CD8-positive, alpha-beta memory T cell (primary cell): ENCODE results near the gene WDR37. TPM values are rescaled to one million over a fixed set of nuclear protein-coding genes. Genes with fewer than 3 reads are reported as not detected.

ENCODE experiments used
- CTCF ChIA-PET: fragments of 350-600 bp; sonication (Branson Sonifier 250); formaldehyde crosslinking; loops from one replicate; lab custom pipeline; 2021; ENCODE audit warnings: antibody characterized with exemption; lab: Charles Lee
- POLR2A ChIA-PET: fragments of 350-600 bp; sonication (Branson Sonifier 250); formaldehyde crosslinking; loops from one replicate; lab custom pipeline; 2021; ENCODE audit warnings: antibody characterized with exemption; lab: Charles Lee
- DNase-seq, 5 donors: peaks; one replicate each; pipeline versions ENCODE4 v3.0.0 to v3.0.0-alpha.2; 2020 to 2022; ENCODE audit warnings: mixed read lengths in 1 of 5
- H3K27ac ChIP-seq: one replicate; pipeline ENCODE4 v1.7.0; 2013; ENCODE audit warnings: low read depth, mild to moderate bottlenecking, low read length, moderate library complexity
- H3K27me3 ChIP-seq: 2 replicates; pipeline ENCODE4 v1.7.0; 2013; ENCODE audit warnings: low read length, mild to moderate bottlenecking; ENCODE audit not compliant: insufficient read depth, poor library complexity, severe bottlenecking
- H3K36me3 ChIP-seq: 2 replicates; pipeline ENCODE4 v1.7.0; 2013; ENCODE audit warnings: mild to moderate bottlenecking, low read length, moderate library complexity; ENCODE audit not compliant: insufficient read depth
- H3K4me1 ChIP-seq: 2 replicates; pipeline ENCODE4 v1.7.0; 2013; ENCODE audit warnings: mild to moderate bottlenecking, low read length, moderate library complexity; ENCODE audit not compliant: insufficient read depth
- H3K4me3 ChIP-seq: 2 replicates; pipeline ENCODE4 v1.7.0; 2013; ENCODE audit warnings: mild to moderate bottlenecking, low read length
- H3K9me3 ChIP-seq: 2 replicates; pipeline ENCODE4 v1.7.0; 2013; ENCODE audit warnings: mild to moderate bottlenecking, low read length
- H3K27ac Mint-ChIP-seq, 8 donors: one replicate each; pipeline ENCODE4 v1.8.0; 2020 to 2021; ENCODE audit warnings: mixed read lengths in 8 of 8, mild to moderate bottlenecking in 6 of 8, inconsistent platforms in 3 of 8, moderate library complexity in 3 of 8
- H3K27me3 Mint-ChIP-seq, 2 donors: one replicate each; pipeline ENCODE4 v1.8.0; 2020 to 2021; ENCODE audit warnings: mixed read lengths in 2 of 2, mild to moderate bottlenecking in 1 of 2, moderate library complexity in 1 of 2
- H3K36me3 Mint-ChIP-seq, 3 donors: one replicate each; pipeline ENCODE4 v1.8.0; 2020 to 2021; ENCODE audit warnings: mixed read lengths in 3 of 3, inconsistent platforms in 1 of 3, mild to moderate bottlenecking in 1 of 3
- H3K4me1 Mint-ChIP-seq, 3 donors: one replicate each; pipeline ENCODE4 v1.8.0; 2020 to 2021; ENCODE audit warnings: mixed read lengths in 3 of 3, inconsistent platforms in 1 of 3, mild to moderate bottlenecking in 1 of 3
- H3K4me3 Mint-ChIP-seq, 7 donors: one replicate each; pipeline ENCODE4 v1.8.0; 2020 to 2021; ENCODE audit warnings: mixed read lengths in 7 of 7, mild to moderate bottlenecking in 6 of 7, moderate library complexity in 4 of 7, inconsistent platforms in 2 of 7
- H3K9me3 Mint-ChIP-seq, 5 donors: one replicate each; pipeline ENCODE4 v1.8.0; 2020 to 2022; ENCODE audit warnings: mixed read lengths in 5 of 5, mild to moderate bottlenecking in 3 of 5, moderate library complexity in 2 of 5, inconsistent platforms in 1 of 5
- polyA plus RNA-seq: library from polyadenylated mRNA; unstranded; fragments of 300-500 nt; fragmentation: Illumina TruSeq; gene quantifications from one replicate; pipeline ENCODE4 v1.2.3, GENCODE V29; 2021
- total RNA-seq, 2 experiments: library from RNA; stranded (reverse); gene quantifications; one replicate each; pipeline ENCODE4 v1.2.3, GENCODE V29; 2021

WDR37 gene
- total and polyA plus RNA-seq, 3 experiments from 2014 or later: 14.5 to 21.7 (median 15.8) TPM

GRCh38 chr10:1019362-1019761, 36.8 kb upstream of the WDR37 start:
- no peaks in the 10 kb centered on the region for H3K27me3 ChIP-seq
- Mint-ChIP-seq H3K27ac (peak overlapping the region in 3 of 8 donors; percentile 19 to 54 (median 50)), H3K9me3 (no peaks in the 10 kb centered on the region), H3K36me3 (peaks cover 0 to 49% (median 9%) of the 10 kb centered on the region in 3 donors), H3K4me3 (no peak overlapping the region), H3K27me3 (no peaks in the 10 kb centered on the region), H3K4me1 (no peaks in the 10 kb centered on the region)
- no peak overlapping the region for H3K4me3 ChIP-seq
- H3K36me3 ChIP-seq: peaks cover 26% of the 10 kb centered on the region
- ChIA-PET POLR2A (no interaction called here), CTCF (interaction anchor here (0.6 kb wide), 1 partner anchor 63 kb away, joined by 3 read pairs; no protein-coding TSS in a partner anchor)
- H3K27ac ChIP-seq: no peak overlapping the region
- no peak for DNase-seq
- H3K9me3 ChIP-seq: no peaks in the 10 kb centered on the region
- H3K4me1 ChIP-seq: no peaks in the 10 kb centered on the region

DNA sequence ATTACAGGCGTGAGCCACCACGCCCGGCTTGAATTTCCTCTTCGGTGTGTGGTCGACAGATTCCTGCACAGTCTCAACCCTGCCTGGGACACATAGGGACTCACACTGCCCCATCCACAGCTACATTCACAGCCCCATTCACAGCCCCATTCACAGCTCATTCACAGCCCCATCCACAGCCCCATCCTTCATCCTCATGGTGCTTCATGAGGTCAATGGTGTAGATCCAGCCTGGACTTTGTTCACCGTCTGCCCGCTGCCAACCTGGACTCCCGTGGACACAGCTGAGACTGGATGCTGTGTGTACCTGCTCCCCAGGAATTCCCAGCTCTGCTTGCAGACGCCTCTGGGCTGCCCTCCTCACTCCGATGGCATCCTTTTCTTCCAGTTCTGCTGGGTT, 35.7 kb upstream of the WDR37 start:
- Mint-ChIP-seq H3K36me3 (peaks cover 0 to 43% (median 7%) of the 10 kb centered on the region in 3 donors), H3K9me3 (no peaks in the 10 kb centered on the region), H3K4me3 (no peak overlapping the region), H3K27ac (peak overlapping the region in 1 of 8 donors; percentile 65), H3K27me3 (no peaks in the 10 kb centered on the region), H3K4me1 (no peaks in the 10 kb centered on the region)
- DNase-seq: no peak
- H3K9me3 ChIP-seq: no peaks in the 10 kb centered on the region
- ChIA-PET POLR2A (no interaction called here), CTCF (no interaction called here)
- H3K27me3 ChIP-seq: no peaks in the 10 kb centered on the region
- H3K36me3 ChIP-seq: peaks cover 19% of the 10 kb centered on the region
- H3K4me1 ChIP-seq: no peaks in the 10 kb centered on the region
- H3K27ac ChIP-seq: no peak overlapping the region
- H3K4me3 ChIP-seq: no peak overlapping the region

DNA sequence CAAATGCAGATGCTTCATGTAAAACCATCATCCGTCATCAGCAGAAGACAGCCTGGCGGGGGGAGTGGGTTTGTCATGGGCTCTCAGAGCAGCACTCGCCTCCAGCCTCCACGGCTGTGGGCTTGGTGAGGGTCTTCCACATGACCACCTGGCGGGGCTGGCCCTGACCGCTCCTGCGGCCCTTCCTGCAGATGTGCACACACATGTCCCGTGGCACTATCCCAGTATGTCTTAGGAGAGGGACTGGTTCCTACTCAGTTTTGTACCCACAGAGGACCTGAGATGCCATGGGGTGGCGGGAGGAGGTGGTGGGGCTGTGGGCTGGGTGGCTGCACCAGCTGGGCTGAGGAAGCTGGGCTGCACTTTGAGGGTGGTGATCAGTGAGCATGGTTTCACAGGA, 35.2 kb upstream of the WDR37 start:
- no peak overlapping the region for H3K27ac Mint-ChIP-seq
- Histone ChIP-seq H3K4me1 (no peaks in the 10 kb centered on the region), H3K4me3 (no peak overlapping the region), H3K36me3 (peaks cover 16% of the 10 kb centered on the region), H3K9me3 (no peaks in the 10 kb centered on the region), H3K27ac (no peak overlapping the region), H3K27me3 (no peaks in the 10 kb centered on the region)
- H3K36me3 Mint-ChIP-seq: peaks cover 0 to 39% (median 7%) of the 10 kb centered on the region in 3 donors
- H3K4me1 Mint-ChIP-seq: no peaks in the 10 kb centered on the region
- no peaks in the 10 kb centered on the region for H3K9me3 Mint-ChIP-seq
- CTCF ChIA-PET: no interaction called here
- no peak for DNase-seq
- POLR2A ChIA-PET: no interaction called here
- H3K27me3 Mint-ChIP-seq: no peaks in the 10 kb centered on the region
- no peak overlapping the region for H3K4me3 Mint-ChIP-seq

GRCh38 chr10:1022413-1022812, 33.8 kb upstream of the WDR37 start:
- Histone ChIP-seq H3K9me3 (no peaks in the 10 kb centered on the region), H3K27ac (no peak overlapping the region), H3K4me1 (no peaks in the 10 kb centered on the region), H3K4me3 (no peak overlapping the region), H3K36me3 (peaks cover 1% of the 10 kb centered on the region), H3K27me3 (no peaks in the 10 kb centered on the region)
- Mint-ChIP-seq H3K27me3 (no peaks in the 10 kb centered on the region), H3K4me1 (no peaks in the 10 kb centered on the region), H3K4me3 (no peak overlapping the region), H3K36me3 (peaks cover 0 to 25% (median 4%) of the 10 kb centered on the region in 3 donors), H3K27ac (no peak overlapping the region), H3K9me3 (no peaks in the 10 kb centered on the region)
- no peak for DNase-seq
- ChIA-PET POLR2A (no interaction called here), CTCF (no interaction called here)

- ChIA-PET POLR2A (no interaction called here), CTCF (no interaction called here)
- peaks cover 0 to 14% (median 1%) of the 10 kb centered on the region in 3 donors for H3K36me3 Mint-ChIP-seq
- DNase-seq: no peak
- H3K9me3 Mint-ChIP-seq: no peaks in the 10 kb centered on the region
- no peaks in the 10 kb centered on the region for H3K36me3 ChIP-seq
- H3K4me1 Mint-ChIP-seq: no peaks in the 10 kb centered on the region
- no peaks in the 10 kb centered on the region for H3K9me3 ChIP-seq
- H3K27me3 ChIP-seq: no peaks in the 10 kb centered on the region
- H3K27ac ChIP-seq: no peak overlapping the region
- no peak overlapping the region for H3K4me3 Mint-ChIP-seq
- H3K4me1 ChIP-seq: no peaks in the 10 kb centered on the region
- H3K27ac Mint-ChIP-seq: no peak overlapping the region
- H3K4me3 ChIP-seq: no peak overlapping the region
- H3K27me3 Mint-ChIP-seq: no peaks in the 10 kb centered on the region
These were observed 32.1 kb upstream of the WDR37 start for GRCh38 chr10:1024103-1024502.

DNA sequence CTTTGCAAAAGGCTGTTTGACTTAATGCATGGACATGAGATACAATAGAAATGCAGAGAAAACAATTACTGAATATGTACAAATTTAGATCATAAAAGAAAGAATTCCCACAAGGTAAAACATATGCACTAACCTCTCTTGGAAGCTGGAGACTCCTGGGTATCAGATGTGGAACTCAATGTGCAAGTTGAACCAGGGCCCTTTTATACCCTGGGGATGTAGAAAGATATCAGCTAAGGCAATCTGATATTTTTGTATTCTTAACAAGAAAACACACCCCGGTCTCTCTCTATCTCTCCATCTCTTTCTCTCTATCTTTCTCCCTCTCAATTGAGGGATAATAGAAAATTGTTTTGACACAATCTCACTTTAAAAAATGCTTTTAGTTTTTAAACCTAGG, 30.5 kb upstream of the WDR37 start, which contains the start of gene IDI2:
TSS of gene IDI2 (minus strand) at position 177 of the 400 bp plus-strand sequence. CDS start 1,136 bp downstream, outside the sequence.
- no peak for DNase-seq
- Mint-ChIP-seq H3K27ac (no peak within 1 kb of the TSS), H3K27me3 (no peaks in the 10 kb centered on the region), H3K4me3 (no peak within 1 kb of the TSS), H3K9me3 (no peaks in the 10 kb centered on the region), H3K36me3 (peaks cover 0 to under 1% (median 0%) of the 10 kb centered on the region in 3 donors), H3K4me1 (no peaks in the 10 kb centered on the region)
- Histone ChIP-seq H3K4me1 (no peaks in the 10 kb centered on the region), H3K4me3 (no peak within 1 kb of the TSS), H3K27me3 (no peaks in the 10 kb centered on the region), H3K9me3 (no peaks in the 10 kb centered on the region), H3K27ac (no peak within 1 kb of the TSS), H3K36me3 (no peaks in the 10 kb centered on the region)
- CTCF ChIA-PET: no interaction called here
- POLR2A ChIA-PET: no interaction called here

DNA sequence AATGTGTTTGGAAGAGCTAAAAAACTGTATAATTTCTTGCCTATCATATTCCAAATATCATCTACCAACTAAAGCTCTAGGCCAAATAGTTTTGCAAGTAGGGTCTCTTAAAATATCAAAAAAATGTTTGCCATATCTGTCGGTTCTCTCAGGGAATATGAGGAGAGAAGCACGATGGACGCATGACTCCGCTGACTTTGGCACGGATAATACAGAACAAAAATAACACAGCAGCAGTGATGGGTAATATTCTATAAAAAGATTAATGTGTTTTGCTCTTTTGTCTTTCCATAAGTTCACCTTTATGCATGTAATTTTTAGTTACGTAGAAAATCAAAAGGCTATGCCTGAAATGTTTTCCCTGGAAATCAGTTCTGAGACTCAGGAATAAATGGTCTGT, 29.6 kb upstream of the WDR37 start:
- Mint-ChIP-seq H3K4me3 (no peak overlapping the region), H3K36me3 (no peaks in the 10 kb centered on the region), H3K9me3 (no peaks in the 10 kb centered on the region), H3K27ac (no peak overlapping the region), H3K27me3 (no peaks in the 10 kb centered on the region), H3K4me1 (no peaks in the 10 kb centered on the region)
- Histone ChIP-seq H3K36me3 (no peaks in the 10 kb centered on the region), H3K9me3 (no peaks in the 10 kb centered on the region), H3K4me3 (no peak overlapping the region), H3K4me1 (no peaks in the 10 kb centered on the region), H3K27me3 (no peaks in the 10 kb centered on the region), H3K27ac (no peak overlapping the region)
- ChIA-PET POLR2A (no interaction called here), CTCF (no interaction called here)
- DNase-seq: no peak

DNA sequence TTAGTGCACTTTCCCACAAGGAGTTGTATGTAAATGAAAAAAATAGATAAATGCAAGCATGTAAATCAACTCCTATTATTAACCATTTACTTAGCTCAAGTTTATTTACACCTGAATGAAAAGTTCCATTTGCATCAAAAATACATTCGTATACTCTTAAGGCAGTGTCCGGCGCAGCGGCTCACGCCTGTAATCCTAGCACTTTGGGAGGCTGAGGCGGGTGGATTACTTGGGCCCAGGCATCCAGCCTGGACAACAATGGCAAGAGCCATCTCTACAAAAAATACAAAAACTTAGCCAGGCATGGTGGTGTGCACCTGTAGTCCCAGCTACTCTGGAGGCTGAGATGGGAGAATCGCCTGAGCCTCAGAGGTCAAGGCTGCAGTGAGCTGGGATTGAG, 26.3 kb upstream of the WDR37 start:
- ChIA-PET CTCF (interaction anchor here (1.7 kb wide), 1 partner anchor 12 kb away, joined by 3 read pairs; no protein-coding TSS in a partner anchor), POLR2A (no interaction called here)
- peak overlapping the region in 1 of 8 donors; percentile 65 for H3K27ac Mint-ChIP-seq
- peaks cover 0 to 1% (median 0%) of the 10 kb centered on the region in 3 donors for H3K36me3 Mint-ChIP-seq
- H3K9me3 Mint-ChIP-seq: no peaks in the 10 kb centered on the region
- no peak for DNase-seq
- H3K9me3 ChIP-seq: no peaks in the 10 kb centered on the region
- no peaks in the 10 kb centered on the region for H3K4me1 ChIP-seq
- H3K4me3 Mint-ChIP-seq: no peak overlapping the region
- no peaks in the 10 kb centered on the region for H3K27me3 ChIP-seq
- H3K36me3 ChIP-seq: no peaks in the 10 kb centered on the region
- H3K27me3 Mint-ChIP-seq: no peaks in the 10 kb centered on the region
- H3K4me3 ChIP-seq: no peak overlapping the region
- no peak overlapping the region for H3K27ac ChIP-seq
- H3K4me1 Mint-ChIP-seq: no peaks in the 10 kb centered on the region
